Esophagus squamous epithelium (tissue), 4 donors: ENCODE results near the gene RBM20.

Experiments used
- POLR2A ChIP-seq, 4 donors: fragments of 450-650 bp; IDR thresholded peaks; one replicate each; pipeline ENCODE4 v1.6.1; 2017; ENCODE audit warnings: antibody characterized with exemption in 4 of 4, mild to moderate bottlenecking in 4 of 4, moderate library complexity in 3 of 4
- TF ChIP-seq, protein P1 (sequence below), 6 experiments: fragments of 450-650 bp in 4 of 6; fragments of 200-600 bp in 2 of 6; sonication (generic) in 2 of 6; IDR thresholded peaks; one replicate each; pipeline ENCODE4 v1.5.1; 2016 to 2019; ENCODE audit warnings: antibody characterized with exemption in 6 of 6, mild to moderate bottlenecking in 4 of 6, moderate library complexity in 4 of 6

DNA sequence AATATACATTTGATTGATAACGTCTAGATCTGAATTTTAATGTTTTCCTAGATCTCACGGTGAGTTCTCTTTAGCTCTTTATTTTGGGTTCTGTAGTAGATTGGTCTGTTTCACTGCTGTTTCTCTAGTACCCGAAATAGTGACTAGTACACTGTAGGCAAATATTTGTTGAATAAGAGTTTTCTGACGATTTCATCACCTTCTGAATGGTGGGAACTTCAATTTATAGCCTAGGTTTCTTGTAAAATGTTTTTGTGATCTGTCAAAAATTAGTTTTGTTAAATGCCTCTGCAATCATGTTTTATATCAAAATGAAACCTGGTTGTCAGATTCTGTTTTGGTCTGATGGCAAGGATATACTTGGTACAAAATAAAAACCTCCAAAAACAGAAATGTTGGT, 237.8 kb downstream of the RBM20 start:
- no peak for TF ChIP-seq POLR2A (IDR thresholded peaks at IDR 0.05)
- TF ChIP-seq, protein P1, sequence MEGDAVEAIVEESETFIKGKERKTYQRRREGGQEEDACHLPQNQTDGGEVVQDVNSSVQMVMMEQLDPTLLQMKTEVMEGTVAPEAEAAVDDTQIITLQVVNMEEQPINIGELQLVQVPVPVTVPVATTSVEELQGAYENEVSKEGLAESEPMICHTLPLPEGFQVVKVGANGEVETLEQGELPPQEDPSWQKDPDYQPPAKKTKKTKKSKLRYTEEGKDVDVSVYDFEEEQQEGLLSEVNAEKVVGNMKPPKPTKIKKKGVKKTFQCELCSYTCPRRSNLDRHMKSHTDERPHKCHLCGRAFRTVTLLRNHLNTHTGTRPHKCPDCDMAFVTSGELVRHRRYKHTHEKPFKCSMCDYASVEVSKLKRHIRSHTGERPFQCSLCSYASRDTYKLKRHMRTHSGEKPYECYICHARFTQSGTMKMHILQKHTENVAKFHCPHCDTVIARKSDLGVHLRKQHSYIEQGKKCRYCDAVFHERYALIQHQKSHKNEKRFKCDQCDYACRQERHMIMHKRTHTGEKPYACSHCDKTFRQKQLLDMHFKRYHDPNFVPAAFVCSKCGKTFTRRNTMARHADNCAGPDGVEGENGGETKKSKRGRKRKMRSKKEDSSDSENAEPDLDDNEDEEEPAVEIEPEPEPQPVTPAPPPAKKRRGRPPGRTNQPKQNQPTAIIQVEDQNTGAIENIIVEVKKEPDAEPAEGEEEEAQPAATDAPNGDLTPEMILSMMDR (IDR thresholded peaks at IDR 0.05) = no peak
